Measurements from ENCODE around the gene EPS8L2. TPM values are rescaled to one million over a fixed set of nuclear protein-coding genes. Genes with fewer than 3 reads are reported as not detected.

EPS8L2 gene
- total RNA-seq, 3 donors from 2014 or later = 6.1 to 151 (median 115) TPM

DNA sequence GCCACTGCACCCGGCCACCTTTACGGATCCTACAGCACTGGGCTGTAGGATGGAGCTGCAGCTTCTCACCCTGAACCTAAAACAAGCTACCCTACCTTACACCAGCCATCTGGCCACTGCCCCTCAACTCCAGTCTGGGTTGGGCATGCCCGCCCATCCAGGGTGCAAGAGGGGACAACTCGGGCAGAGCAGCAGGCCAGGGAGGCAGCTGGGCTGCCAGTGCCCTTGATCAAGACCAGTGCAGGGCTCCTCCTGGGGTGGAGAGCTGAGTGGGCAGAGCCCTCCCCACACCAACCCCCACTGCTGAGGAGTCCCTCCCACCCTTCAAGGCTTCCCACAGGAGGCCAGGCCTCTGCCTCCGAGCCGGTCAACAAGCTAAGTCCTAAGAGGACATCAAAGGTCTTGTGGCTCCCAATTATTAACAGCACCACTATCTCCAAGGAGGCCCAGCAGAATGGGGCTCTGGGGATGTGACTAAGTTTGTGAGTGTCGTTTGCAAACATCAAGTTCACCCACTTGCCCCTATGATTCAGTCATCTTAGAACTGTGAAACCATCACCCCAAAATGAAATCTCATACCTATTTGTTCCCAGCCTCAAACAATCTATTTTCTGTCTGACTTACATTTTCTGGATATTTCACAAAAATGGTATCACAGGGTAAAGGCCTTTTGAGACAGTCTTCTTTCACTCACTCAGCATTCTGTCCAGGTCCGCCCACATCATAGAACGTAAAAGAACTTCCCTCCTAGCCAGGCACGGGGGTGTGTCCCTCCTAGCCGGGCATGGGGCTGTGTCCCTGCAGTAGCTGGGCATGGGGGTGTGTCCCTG is 60.3 kb downstream of the EPS8L2 start:
- Histone ChIP-seq H3K4me1 (peaks cover 0 to 4% of the 10 kb centered on the region in 2 donors), H3K36me3 (no peaks in the 10 kb centered on the region), H3K9me3 (no peaks in the 10 kb centered on the region), H3K4me3 (no peak overlapping the region), H3K27ac (peak overlapping the region in 1 of 2 donors; percentile 7), H3K27me3 (no peaks in the 10 kb centered on the region)
- no peak for DNase-seq (ENCODE audit: low spot score in 2 of 2)
- intact Hi-C loops (cut with DNase I; ENCODE audit: low total_unique reads) = no loop called here
- no peak for TF ChIP-seq POLR2AphosphoS5 (IDR thresholded peaks at IDR 0.05)
- TF ChIP-seq, protein P1, sequence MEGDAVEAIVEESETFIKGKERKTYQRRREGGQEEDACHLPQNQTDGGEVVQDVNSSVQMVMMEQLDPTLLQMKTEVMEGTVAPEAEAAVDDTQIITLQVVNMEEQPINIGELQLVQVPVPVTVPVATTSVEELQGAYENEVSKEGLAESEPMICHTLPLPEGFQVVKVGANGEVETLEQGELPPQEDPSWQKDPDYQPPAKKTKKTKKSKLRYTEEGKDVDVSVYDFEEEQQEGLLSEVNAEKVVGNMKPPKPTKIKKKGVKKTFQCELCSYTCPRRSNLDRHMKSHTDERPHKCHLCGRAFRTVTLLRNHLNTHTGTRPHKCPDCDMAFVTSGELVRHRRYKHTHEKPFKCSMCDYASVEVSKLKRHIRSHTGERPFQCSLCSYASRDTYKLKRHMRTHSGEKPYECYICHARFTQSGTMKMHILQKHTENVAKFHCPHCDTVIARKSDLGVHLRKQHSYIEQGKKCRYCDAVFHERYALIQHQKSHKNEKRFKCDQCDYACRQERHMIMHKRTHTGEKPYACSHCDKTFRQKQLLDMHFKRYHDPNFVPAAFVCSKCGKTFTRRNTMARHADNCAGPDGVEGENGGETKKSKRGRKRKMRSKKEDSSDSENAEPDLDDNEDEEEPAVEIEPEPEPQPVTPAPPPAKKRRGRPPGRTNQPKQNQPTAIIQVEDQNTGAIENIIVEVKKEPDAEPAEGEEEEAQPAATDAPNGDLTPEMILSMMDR (IDR thresholded peaks at IDR 0.05) = no peak
- TF ChIP-seq POLR2A (IDR thresholded peaks at IDR 0.05) = no peak

DNA sequence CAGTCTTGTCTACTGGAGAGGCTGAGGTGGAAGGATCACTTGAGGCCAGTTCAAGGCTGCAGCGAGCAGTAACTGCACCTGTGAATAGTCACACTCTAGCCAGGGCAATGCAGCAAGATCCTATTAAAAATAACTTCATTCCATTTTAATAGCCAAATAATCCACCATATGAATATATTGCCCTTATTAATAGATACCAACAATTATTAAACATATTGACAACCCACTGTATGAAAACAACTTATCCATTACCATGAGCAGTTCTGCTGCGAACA is 60.8 kb downstream of the EPS8L2 start:
- TF ChIP-seq POLR2A (IDR thresholded peaks at IDR 0.05) (no peak), POLR2AphosphoS5 (IDR thresholded peaks at IDR 0.05) (no peak)
- TF ChIP-seq, protein P1 (IDR thresholded peaks at IDR 0.05) = no peak
- intact Hi-C loops (cut with DNase I; ENCODE audit: low total_unique reads) = no loop called here

DNA sequence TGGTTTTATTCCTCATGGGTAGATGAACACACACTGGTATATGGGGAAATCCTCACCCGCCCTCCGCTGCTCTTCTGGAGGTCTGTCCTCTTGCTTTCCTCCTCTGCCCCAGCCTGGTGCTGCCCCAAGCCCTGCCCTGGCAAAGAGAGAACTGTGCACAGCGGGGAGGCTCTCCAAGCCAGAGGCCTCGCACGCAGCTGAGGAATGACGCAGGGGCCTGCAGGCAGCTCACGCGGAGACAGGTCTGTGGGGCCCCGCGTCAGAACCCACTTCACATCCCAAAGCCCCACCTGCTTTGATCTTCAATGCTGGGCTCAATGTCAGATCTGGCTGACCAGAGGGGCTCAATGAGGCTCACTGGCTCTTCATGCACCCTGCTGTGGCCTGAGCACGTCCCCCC is 61.2 kb downstream of the EPS8L2 start:
- no peaks in the 10 kb centered on the region for H3K36me3 ChIP-seq
- DNase-seq (ENCODE audit: low spot score in 2 of 2) = no peak
- H3K27me3 ChIP-seq = no peaks in the 10 kb centered on the region
- intact Hi-C loops (cut with DNase I; ENCODE audit: low total_unique reads) = no loop called here
- TF ChIP-seq POLR2AphosphoS5 (IDR thresholded peaks at IDR 0.05) (no peak), POLR2A (IDR thresholded peaks at IDR 0.05) (no peak)
- TF ChIP-seq, protein P1 (IDR thresholded peaks at IDR 0.05) = no peak
- no peak overlapping the region for H3K4me3 ChIP-seq
- H3K9me3 ChIP-seq = no peaks in the 10 kb centered on the region
- no peak overlapping the region for H3K27ac ChIP-seq
- peaks cover 0 to 4% of the 10 kb centered on the region in 2 donors for H3K4me1 ChIP-seq

More for the DNA sequence above, 60.8 kb downstream of the EPS8L2 start:
- Histone ChIP-seq H3K27ac (no peak overlapping the region), H3K4me3 (no peak overlapping the region), H3K36me3 (no peaks in the 10 kb centered on the region), H3K27me3 (no peaks in the 10 kb centered on the region), H3K4me1 (peaks cover 0 to 4% of the 10 kb centered on the region in 2 donors), H3K9me3 (no peaks in the 10 kb centered on the region)
- DNase-seq (ENCODE audit: low spot score in 2 of 2) = no peak

DNA sequence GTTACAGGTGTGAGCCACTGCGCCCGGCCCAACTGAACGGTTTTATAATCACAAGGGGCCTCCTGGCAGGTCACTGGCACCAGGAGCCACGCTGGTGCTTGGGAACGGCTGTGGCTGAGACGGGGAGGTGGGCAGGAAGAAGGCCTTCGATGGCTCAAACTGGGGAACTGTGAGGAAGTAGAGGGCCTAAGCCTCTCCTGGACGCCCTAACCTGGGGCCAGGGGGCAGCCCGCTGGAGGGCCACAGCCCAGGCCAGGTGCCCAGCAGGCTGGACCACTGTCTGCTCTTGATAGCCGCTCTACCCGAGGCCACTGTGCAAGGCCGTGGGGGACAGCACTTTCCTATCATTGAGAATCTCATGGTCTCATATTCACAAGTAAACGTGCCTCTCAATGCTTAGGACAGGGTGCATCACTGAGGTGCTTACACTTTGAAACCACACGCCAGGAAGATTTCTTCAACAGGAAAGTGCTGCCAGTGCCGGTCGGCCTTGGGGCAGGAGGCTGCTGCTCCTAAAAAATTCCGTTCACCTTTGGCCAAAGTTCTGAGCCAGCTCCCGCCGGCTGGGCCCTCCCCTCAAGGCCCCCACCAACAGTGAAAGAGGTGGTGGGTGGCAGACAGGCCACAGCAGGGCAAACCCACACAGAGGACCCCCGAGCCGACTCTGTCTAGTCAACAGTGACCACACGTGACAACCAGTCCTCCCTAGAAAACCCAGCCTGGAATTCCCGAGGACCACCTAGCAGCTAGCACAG is 64.0 kb downstream of the EPS8L2 start:
- Histone ChIP-seq H3K27ac (peak overlapping the region in 1 of 2 donors; percentile 3), H3K36me3 (no peaks in the 10 kb centered on the region)

More for the DNA sequence above, 64.0 kb downstream of the EPS8L2 start:
- no peak for DNase-seq (ENCODE audit: low spot score in 2 of 2)
- intact Hi-C loops (cut with DNase I; ENCODE audit: low total_unique reads) = loop anchor here (10.0 kb wide), 1 partner anchor 205 kb away; the partner anchor contains the start of genes LMNTD2 and RASSF7
- TF ChIP-seq, protein P1 (IDR thresholded peaks at IDR 0.05) = no peak
- no peak for TF ChIP-seq POLR2AphosphoS5 (IDR thresholded peaks at IDR 0.05)
- TF ChIP-seq POLR2A (IDR thresholded peaks at IDR 0.05) = no peak
- H3K4me3 ChIP-seq = no peak overlapping the region
- peaks cover 0 to under 1% of the 10 kb centered on the region in 2 donors for H3K4me1 ChIP-seq
- H3K27me3 ChIP-seq = no peaks in the 10 kb centered on the region
- no peaks in the 10 kb centered on the region for H3K9me3 ChIP-seq
